HUDEP-2 (cell line): ENCODE data around the gene SMIM22.

Source experiments
- DNase-seq, 76 experiments: peaks; one replicate each; lab custom pipeline; 2025; ENCODE audit not compliant: unreplicated experiment in 76 of 76; lab: John Stamatoyannopoulos, UW

Gene SMIM22

DNA sequence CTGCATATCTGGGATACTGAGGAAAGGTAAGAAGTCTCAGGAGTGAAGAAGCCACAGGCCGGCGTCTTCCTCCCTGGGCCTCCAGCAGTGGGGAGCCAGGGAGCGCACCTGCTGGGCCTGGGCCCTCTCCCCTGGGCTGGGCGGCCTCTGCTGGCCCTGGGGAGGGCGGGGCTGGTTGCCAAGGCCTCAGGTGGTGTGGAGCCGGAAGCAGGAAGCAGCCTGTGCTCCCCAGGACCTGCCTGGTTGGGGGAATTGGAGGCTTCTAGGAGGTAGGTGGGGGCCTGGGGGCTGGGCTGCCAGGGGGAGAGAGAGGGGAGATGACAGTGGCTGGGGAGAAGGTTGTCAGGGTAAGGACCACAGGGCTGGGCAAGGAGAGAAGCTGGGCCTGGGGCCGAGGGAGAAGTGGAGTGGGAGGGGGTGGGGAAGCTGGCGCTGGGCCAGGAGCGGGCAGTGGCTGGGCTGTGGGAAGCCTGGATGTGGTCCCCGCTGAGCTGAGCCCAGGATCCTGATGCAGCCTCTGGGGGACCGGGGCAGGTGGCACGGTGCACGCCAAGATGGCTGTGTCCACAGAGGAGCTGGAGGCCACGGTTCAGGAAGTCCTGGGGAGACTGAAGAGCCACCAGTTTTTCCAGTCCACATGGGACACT lies at the start of gene SMIM22:
Gene SMIM22, plus strand, starts transcription at position 189 of the 647 bp plus-strand sequence. Its CDS starts 366 bp downstream, at position 555.
- DNase-seq = no peak

- DNase-seq = no peak
Observed at GRCh38 chr16:4746215-4746614, 49.0 kb upstream of the SMIM22 start.

DNA sequence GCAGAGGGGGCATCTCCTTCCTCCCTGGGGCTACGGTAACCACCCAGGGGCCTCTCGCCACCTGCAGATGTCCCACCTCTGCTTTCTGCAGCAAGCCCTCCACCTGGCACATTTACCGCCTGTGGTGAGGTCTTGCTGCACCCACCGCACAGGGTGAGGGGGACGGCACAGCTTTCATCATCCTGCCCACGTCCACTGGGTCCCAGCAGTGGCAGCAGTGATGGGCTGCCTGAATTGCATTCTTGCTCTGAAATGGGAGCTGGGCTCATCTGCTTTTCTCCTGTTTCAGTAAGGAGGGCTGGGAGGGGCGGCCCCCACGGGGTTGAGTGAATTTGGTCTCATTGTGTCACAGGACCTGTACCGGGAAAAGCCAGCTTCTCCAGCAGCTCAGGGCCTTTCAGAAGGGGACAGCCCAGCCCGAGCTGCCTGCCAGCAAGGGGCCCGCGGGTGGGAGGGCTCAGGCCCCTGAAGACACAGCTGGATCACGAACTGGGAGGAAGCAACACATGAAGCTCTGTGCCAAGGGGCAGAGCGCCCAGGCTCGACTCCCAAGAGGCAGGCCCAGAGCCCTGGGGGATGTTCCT lies 48.1 kb upstream of the SMIM22 start:
- no peak for DNase-seq

- no peak for DNase-seq
Observed at GRCh38 chr16:4747906-4748681, 47.1 kb upstream of the SMIM22 start.

GRCh38 chr16:4748682-4749411 lies 46.3 kb upstream of the SMIM22 start:
- no peak for DNase-seq

DNA sequence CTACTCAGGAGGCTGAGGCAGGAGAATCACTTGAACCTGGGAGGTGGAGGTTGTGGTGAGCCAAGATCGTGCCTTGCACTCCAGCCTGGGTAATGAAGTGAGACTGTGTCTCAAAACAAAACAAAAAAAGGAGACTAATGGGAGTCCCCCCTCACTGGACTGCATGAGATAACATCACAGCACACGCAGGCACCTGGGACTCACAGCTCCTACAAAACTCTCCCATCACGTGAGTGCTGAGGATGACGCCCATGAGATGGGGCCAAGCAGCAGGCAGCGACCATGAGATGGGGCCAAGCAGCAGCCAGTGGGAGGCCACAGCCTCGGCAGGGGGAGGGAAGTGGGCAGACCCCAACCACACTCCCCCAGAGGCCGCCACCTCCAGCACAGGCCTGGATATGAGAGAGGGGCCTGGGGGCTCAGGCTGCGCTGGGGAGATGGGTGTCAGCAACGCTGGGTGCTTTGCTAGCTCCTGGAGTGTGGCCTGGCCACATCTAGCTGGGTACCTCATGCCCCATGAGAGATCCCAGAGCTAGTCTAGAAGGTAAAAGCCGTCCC lies 45.4 kb upstream of the SMIM22 start:
- no peak for DNase-seq

DNA sequence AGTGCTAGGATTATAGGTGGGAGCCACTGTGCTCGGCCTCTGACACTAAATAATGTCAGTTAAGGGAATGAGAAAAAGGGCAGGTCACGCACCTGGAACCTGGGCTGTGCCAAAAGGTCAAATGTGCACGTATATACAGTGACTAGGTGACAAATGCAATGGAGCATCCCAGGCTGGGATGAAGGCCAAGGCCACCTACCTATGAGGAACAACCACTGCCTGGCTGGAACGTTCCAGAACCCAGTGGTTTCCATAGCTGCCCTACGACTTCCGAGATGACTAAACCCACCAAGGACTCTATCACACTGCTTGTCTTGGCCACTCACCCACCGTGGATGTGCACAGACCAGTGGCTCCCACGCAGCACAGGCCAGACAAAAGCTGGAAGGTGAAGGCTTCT lies 44.3 kb upstream of the SMIM22 start:
- no peak for DNase-seq

GRCh38 chr16:4752351-4753100 lies 42.6 kb upstream of the SMIM22 start:
- DNase-seq = no peak

GRCh38 chr16:4753227-4753626 lies 41.9 kb upstream of the SMIM22 start:
- no peak for DNase-seq

- DNase-seq = no peak
Observed at GRCh38 chr16:4754865-4755264, 40.3 kb upstream of the SMIM22 start.

DNA sequence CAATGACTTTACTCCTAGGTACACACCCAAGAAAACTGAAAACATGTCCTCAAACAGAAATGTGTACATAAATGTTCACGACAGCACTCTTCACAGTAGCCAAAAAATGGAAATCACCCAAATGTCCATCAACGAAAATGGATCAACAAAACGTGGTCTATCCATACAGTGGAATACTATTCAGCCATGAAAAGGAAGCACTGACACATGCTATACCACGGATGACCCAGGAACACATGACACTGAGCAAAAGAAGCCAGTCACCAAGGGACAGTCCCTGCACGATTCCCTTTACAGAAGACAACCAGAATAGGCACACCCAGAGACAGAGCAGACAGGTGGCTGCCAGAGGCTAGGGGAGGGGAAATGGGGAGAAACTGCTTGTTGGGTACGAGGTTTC lies 39.5 kb upstream of the SMIM22 start:
- DNase-seq = no peak

GRCh38 chr16:4760221-4760910 lies 34.8 kb upstream of the SMIM22 start:
- no peak for DNase-seq

GRCh38 chr16:4762205-4762604 lies 33.0 kb upstream of the SMIM22 start:
- no peak for DNase-seq

DNA sequence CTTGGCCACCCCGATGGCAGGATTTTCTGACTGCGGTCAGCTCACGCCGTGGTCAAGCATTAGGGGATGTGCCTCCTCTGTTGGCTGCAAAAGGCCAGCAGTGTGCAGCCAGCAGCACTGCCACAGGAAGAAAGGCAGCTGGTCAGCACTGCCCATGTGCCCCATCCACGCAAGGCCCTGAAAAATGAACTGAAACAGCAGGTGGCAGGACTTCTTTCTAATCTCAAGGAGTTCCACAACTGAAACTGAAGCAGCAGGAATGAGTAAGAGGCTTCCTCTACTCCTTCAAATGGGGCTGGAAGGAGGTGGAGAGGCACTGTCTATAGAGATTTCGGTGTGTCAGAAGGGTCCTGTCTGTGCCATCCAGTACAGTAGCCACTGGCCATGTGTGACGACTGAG lies 31.4 kb upstream of the SMIM22 start:
- no peak for DNase-seq

DNA sequence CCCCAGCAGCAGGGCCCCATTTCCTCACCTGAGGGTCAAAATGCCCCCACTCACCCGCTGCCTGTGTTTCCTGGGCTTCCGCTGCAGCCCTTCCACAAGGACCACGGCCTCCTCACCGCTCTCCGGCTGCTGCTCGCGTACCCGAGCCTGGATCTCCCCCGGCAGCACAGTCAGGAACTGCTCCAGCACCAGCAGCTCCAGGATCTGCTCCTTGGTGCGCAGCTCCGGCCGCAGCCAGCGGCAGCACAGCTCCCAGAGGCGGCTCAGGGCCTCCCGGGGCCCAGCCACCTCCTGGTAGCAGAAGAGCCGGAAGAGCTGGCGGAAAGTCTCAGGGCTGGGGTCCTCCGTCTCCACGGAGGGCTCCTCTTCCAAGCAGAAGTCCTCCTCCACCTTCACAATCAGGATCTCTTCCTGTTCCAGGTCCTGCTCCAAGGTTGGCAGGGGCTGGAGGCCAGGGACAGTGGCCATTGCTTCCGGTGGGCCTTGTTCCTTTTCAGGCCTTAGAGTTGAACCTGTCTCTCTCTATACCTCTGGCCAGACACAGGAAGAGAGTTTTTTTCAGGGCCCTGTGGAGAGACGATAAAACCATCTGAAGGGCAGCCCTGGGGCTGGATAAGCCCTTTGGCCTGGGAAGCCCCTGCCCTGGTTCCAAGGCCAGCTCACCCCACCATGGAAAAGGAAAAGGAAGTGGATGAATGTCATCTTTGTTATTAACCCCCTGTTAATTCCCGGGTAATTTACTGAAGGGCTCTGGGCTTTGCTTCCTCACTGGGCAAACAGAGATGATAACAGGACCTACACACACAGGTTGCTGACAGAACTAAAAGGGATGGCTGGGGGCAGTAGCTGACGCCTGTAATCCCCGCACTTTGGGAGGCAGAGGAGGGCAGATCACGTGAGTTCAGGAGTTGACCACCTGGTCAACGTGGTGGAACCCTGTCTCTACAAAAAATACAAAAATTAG lies 29.4 kb upstream of the SMIM22 start:
- no peak for DNase-seq

GRCh38 chr16:4766875-4767628 lies 28.1 kb upstream of the SMIM22 start, which contains the start of gene ZNF500:
Gene ZNF500, minus strand, starts transcription at chr16:4767162. Its CDS starts 1,184 bp downstream, at chr16:4765978.
- peak in 75 of 76 experiments; percentile 72 to 98 (median 94) for DNase-seq

DNA sequence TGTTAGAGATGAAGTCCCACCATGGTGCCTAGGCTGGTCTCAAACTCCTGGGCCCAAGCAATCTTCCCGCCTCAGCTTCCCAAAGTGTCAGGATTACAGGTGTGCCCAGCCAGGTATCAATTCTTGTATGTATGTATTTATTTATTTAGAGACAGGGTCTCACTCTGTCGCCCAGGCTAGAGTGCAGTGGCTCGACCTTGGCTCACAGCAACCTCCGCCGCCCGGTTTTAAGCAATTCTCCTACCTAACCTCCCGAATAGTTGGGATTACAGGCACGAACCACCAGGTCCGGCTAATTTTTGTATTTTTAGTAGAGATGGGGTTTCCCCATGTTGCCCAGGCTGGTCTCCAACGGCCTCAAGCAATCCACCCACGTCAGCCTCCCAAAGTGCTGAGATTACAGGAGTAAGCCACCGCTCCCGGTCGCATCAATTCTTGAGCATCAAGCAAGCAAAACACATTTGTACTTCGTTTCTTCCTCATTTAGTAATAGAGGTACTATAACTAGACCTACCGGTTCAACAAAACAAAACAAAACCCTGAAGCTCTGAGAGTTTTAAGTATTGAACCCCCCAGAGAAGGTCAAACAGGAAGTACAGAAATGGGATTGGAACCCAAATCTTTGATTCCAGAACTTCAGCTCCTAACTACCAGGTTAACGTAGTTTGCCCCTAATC lies 27.2 kb upstream of the SMIM22 start:
- DNase-seq = no peak
